Mesodermal cell (in vitro differentiated cells): ENCODE results near the gene RRAS2.

Experiments used
- H3K27ac ChIP-seq: 2 replicates; pipeline ENCODE4 v1.7.0; 2013; ENCODE audit warnings: mild to moderate bottlenecking, low read depth, low read length, moderate library complexity; ENCODE audit not compliant: severe bottlenecking
- H3K36me3 ChIP-seq: 2 replicates; pipeline ENCODE4 v1.7.1; 2013; ENCODE audit warnings: mild to moderate bottlenecking, low read length, moderate library complexity; ENCODE audit not compliant: control insufficient read depth, insufficient read depth
- H3K4me1 ChIP-seq: one replicate; pipeline ENCODE4 v1.7.1; 2013; ENCODE audit warnings: mild to moderate bottlenecking, low read length; ENCODE audit not compliant: insufficient read depth, control insufficient read depth, poor library complexity, severe bottlenecking
- H3K4me3 ChIP-seq: 2 replicates; pipeline ENCODE4 v1.7.0; 2013; ENCODE audit warnings: low read length, control low read depth, mild to moderate bottlenecking; ENCODE audit not compliant: insufficient read depth, poor library complexity, severe bottlenecking; ENCODE audit errors: extremely low read depth
- H3K9me3 ChIP-seq: 2 replicates; pipeline ENCODE4 v1.7.1; 2013; ENCODE audit warnings: mild to moderate bottlenecking, low read length, moderate library complexity; ENCODE audit not compliant: control insufficient read depth
- WGBS, 2 experiments: methylation state at CpG; one replicate each; pipeline ENCODE4 v1.1.5; 2013; ENCODE audit warnings: missing lambda C conversion rate in 2 of 2; ENCODE audit not compliant: insufficient coverage in 2 of 2; 5-methylcytosine and 5-hydroxymethylcytosine counted together

The RRAS2 gene

GRCh38 chr11:14244926-14245325, 114.1 kb downstream of the RRAS2 start:
- Histone ChIP-seq H3K9me3 (no peaks in the 10 kb centered on the region), H3K4me3 (no peak overlapping the region), H3K4me1 (peaks cover 2% of the 10 kb centered on the region), H3K27ac (no peak overlapping the region), H3K36me3 (no peaks in the 10 kb centered on the region)
- 63 to 70% methylated on average over 5 to 8 of the region's 8 CpGs for WGBS, 2 experiments

GRCh38 chr11:14242733-14243132, 116.2 kb downstream of the RRAS2 start:
- 81 to 95% methylated on average over 3 to 4 of the region's 4 CpGs for WGBS, 2 experiments
- peaks cover 2% of the 10 kb centered on the region for H3K4me1 ChIP-seq
- H3K4me3 ChIP-seq: no peak overlapping the region
- H3K27ac ChIP-seq: no peak overlapping the region
- H3K9me3 ChIP-seq: no peaks in the 10 kb centered on the region
- no peaks in the 10 kb centered on the region for H3K36me3 ChIP-seq

- Histone ChIP-seq H3K27ac (no peak overlapping the region), H3K9me3 (no peaks in the 10 kb centered on the region), H3K36me3 (no peaks in the 10 kb centered on the region), H3K4me1 (peaks cover 2% of the 10 kb centered on the region), H3K4me3 (no peak overlapping the region)
- WGBS, 2 experiments: 64 to 71% methylated on average over 3 to 4 of the region's 4 CpGs
These were observed 116.8 kb downstream of the RRAS2 start for GRCh38 chr11:14242187-14242586.

GRCh38 chr11:14240951-14241350, 118.0 kb downstream of the RRAS2 start:
- Histone ChIP-seq H3K4me3 (no peak overlapping the region), H3K27ac (no peak overlapping the region), H3K36me3 (no peaks in the 10 kb centered on the region), H3K9me3 (no peaks in the 10 kb centered on the region), H3K4me1 (peaks cover 2% of the 10 kb centered on the region)
- WGBS, 2 experiments: 100% methylated on average over 1 of the region's 4 CpGs

- Histone ChIP-seq H3K27ac (no peak overlapping the region), H3K4me3 (no peak overlapping the region), H3K9me3 (no peaks in the 10 kb centered on the region), H3K36me3 (no peaks in the 10 kb centered on the region), H3K4me1 (peaks cover 2% of the 10 kb centered on the region)
These were observed 118.8 kb downstream of the RRAS2 start for GRCh38 chr11:14240221-14240620.

GRCh38 chr11:14237444-14237961, 121.5 kb downstream of the RRAS2 start:
- 90 to 95% methylated on average over 8 to 9 of the region's 9 CpGs for WGBS, 2 experiments
- Histone ChIP-seq H3K4me1 (no peaks in the 10 kb centered on the region), H3K36me3 (no peaks in the 10 kb centered on the region), H3K4me3 (no peak overlapping the region), H3K27ac (no peak overlapping the region), H3K9me3 (no peaks in the 10 kb centered on the region)

- Histone ChIP-seq H3K9me3 (no peaks in the 10 kb centered on the region), H3K27ac (no peak overlapping the region), H3K4me1 (no peaks in the 10 kb centered on the region), H3K4me3 (no peak overlapping the region), H3K36me3 (no peaks in the 10 kb centered on the region)
- WGBS, 2 experiments: 100% methylated on average over 1 of the region's 1 CpG
These were observed 123.3 kb downstream of the RRAS2 start for GRCh38 chr11:14235701-14236100.

GRCh38 chr11:14234446-14234845, 124.5 kb downstream of the RRAS2 start:
- WGBS, 2 experiments: 94 to 95% methylated on average over 2 to 4 of the region's 6 CpGs
- no peaks in the 10 kb centered on the region for H3K36me3 ChIP-seq
- H3K9me3 ChIP-seq: no peaks in the 10 kb centered on the region

GRCh38 chr11:14232652-14233051, 126.3 kb downstream of the RRAS2 start:
- Histone ChIP-seq H3K36me3 (no peaks in the 10 kb centered on the region), H3K9me3 (no peaks in the 10 kb centered on the region), H3K4me3 (no peak overlapping the region), H3K4me1 (no peaks in the 10 kb centered on the region), H3K27ac (no peak overlapping the region)
- WGBS, 2 experiments: 64 to 81% methylated on average over 4 to 6 of the region's 6 CpGs

More at GRCh38 chr11:14234446-14234845, 124.5 kb downstream of the RRAS2 start:
- Histone ChIP-seq H3K27ac (no peak overlapping the region), H3K4me3 (no peak overlapping the region), H3K4me1 (no peaks in the 10 kb centered on the region)

- Histone ChIP-seq H3K36me3 (no peaks in the 10 kb centered on the region), H3K4me3 (no peak overlapping the region), H3K27ac (no peak overlapping the region), H3K4me1 (no peaks in the 10 kb centered on the region), H3K9me3 (no peaks in the 10 kb centered on the region)
- 88 to 92% methylated on average over 2 to 3 of the region's 6 CpGs for WGBS, 2 experiments
These were observed 128.6 kb downstream of the RRAS2 start for GRCh38 chr11:14230407-14230806.

- Histone ChIP-seq H3K36me3 (no peaks in the 10 kb centered on the region), H3K9me3 (no peaks in the 10 kb centered on the region), H3K4me1 (no peaks in the 10 kb centered on the region), H3K27ac (no peak overlapping the region), H3K4me3 (no peak overlapping the region)
- WGBS, 2 experiments: 53 to 56% methylated on average over 5 to 11 of the region's 11 CpGs
These were observed 129.5 kb downstream of the RRAS2 start for GRCh38 chr11:14229472-14229871.
